HCT116 (cell line): ENCODE results near the gene TMEM178B. TPM values are rescaled to one million over a fixed set of nuclear protein-coding genes. Genes with fewer than 3 reads are reported as not detected.

ENCODE experiments used
- ATAC-seq: fragments of 200-7000 bp; cut with Tn5 transposase; 2 replicates; pipeline ENCODE4 v1.9.1; 2020; ENCODE audit warnings: mild to moderate bottlenecking, moderate library complexity
- BruUV-seq: library from RNA; stranded (reverse); fragments of 400-500 nt; replicated peaks from 2 replicates; lab custom pipeline; 2021; lab: Mats Ljungman, UMichigan
- CTCF ChIA-PET: fragments of 300-600 bp; sonication (Branson Sonifier 250); formaldehyde crosslinking; loops from one replicate; lab custom pipeline; 2021; ENCODE audit warnings: antibody characterized with exemption; lab: Charles Lee
- POLR2A ChIA-PET: fragments of 300-600, 350-600 bp; sonication (Branson Sonifier 250); formaldehyde crosslinking; loops from one replicate; lab custom pipeline; 2021; ENCODE audit warnings: antibody characterized with exemption; lab: Charles Lee
- RAD21 ChIA-PET, 2 experiments: fragments of 300-600 bp; sonication (Branson Sonifier 250); formaldehyde crosslinking; loops; one replicate each; lab custom pipeline; 2023; ENCODE audit warnings: low total read pairs in 2 of 2; ENCODE audit not compliant: uncharacterized antibody in 2 of 2, unreplicated experiment in 2 of 2, low non-redundant PET in 1 of 2; lab: Charles Lee
- DNase-seq: peaks from one replicate; pipeline ENCODE4 v3.0.0-alpha.2; 2010; ENCODE audit warnings: low read depth, low spot score
- H2AFZ ChIP-seq: fragments of 200-600 bp; shearing (Covaris generic), sonication (generic); 2 replicates; pipeline ENCODE4 v1.6.1; 2017; ENCODE audit warnings: low read depth, mixed run types, mixed read lengths, antibody characterized with exemption, low read length; ENCODE audit not compliant: poor library complexity, severe bottlenecking
- H3K27ac ChIP-seq: 2 replicates; pipeline ENCODE4 v1.5.1; 2012; ENCODE audit warnings: low read depth, low read length
- H3K27me3 ChIP-seq: fragments of 200-600 bp; sonication (generic); 2 replicates; pipeline ENCODE4 v1.6.1; 2016; ENCODE audit warnings: mixed run types, low read length, mixed read lengths; ENCODE audit not compliant: insufficient read depth
- H3K36me3 ChIP-seq, 2 experiments: fragments of 200-500 bp in 1 of 2; fragments of 200-600 bp in 1 of 2; sonication (Bioruptor generic) in 1 of 2; sonication (generic) in 1 of 2; 2 replicates each; pipeline versions ENCODE4 v1.5.1 to v1.6.1; 2014 to 2016; ENCODE audit warnings: low read length in 2 of 2, inconsistent platforms in 1 of 2, mixed read lengths in 1 of 2, mixed run types in 1 of 2; ENCODE audit not compliant: insufficient read depth in 2 of 2, control insufficient read depth in 1 of 2
- H3K4me1 ChIP-seq, 2 experiments: fragments of 200-600 bp in 1 of 2; sonication (generic) in 1 of 2; 2 replicates each; pipeline versions ENCODE4 v1.5.1 to v1.6.1; 2012 to 2017; ENCODE audit warnings: low read length in 2 of 2, inconsistent platforms in 1 of 2, mild to moderate bottlenecking in 1 of 2, mixed read lengths in 1 of 2, mixed run types in 1 of 2, moderate library complexity in 1 of 2; ENCODE audit not compliant: insufficient read depth in 2 of 2, control insufficient read depth in 1 of 2
- H3K4me2 ChIP-seq: fragments of 200-600 bp; sonication (generic); 2 replicates; pipeline ENCODE4 v1.6.1; 2017; ENCODE audit warnings: mixed run types, low read length, mixed read lengths
- H3K4me3 ChIP-seq, 2 experiments: fragments of 200-600 bp in 1 of 2; sonication (generic) in 1 of 2; replicated peaks in 1 of 2; 2 replicates each; pipeline ENCODE4 v1.5.1; 2011 to 2016; ENCODE audit warnings: low read length in 2 of 2, control low read depth in 1 of 2, low read depth in 1 of 2, mild to moderate bottlenecking in 1 of 2, mixed read lengths in 1 of 2, mixed run types in 1 of 2
- H3K79me2 ChIP-seq: fragments of 200-600 bp; sonication (generic); 2 replicates; pipeline ENCODE4 v1.6.1; 2017; ENCODE audit warnings: mild to moderate bottlenecking, mixed run types, low read length, moderate library complexity, mixed read lengths; ENCODE audit not compliant: insufficient read depth
- H3K9ac ChIP-seq: fragments of 200-600 bp; sonication (generic); 2 replicates; pipeline ENCODE4 v1.6.1; 2016; ENCODE audit warnings: low read length, mixed read lengths
- H3K9me2 ChIP-seq: fragments of 200-600 bp; sonication (generic), shearing (Covaris generic); 2 replicates; pipeline ENCODE4 v1.6.1; 2017; ENCODE audit warnings: mixed run types, mild to moderate bottlenecking, moderate library complexity; ENCODE audit not compliant: insufficient read depth
- H3K9me3 ChIP-seq, 2 experiments: fragments of 200-500 bp in 1 of 2; fragments of 200-600 bp in 1 of 2; sonication (Bioruptor generic) in 1 of 2; sonication (generic) in 1 of 2; 2 replicates each; pipeline ENCODE4 v1.6.1; 2014 to 2017; ENCODE audit warnings: low read length in 2 of 2, mixed read lengths in 2 of 2, inconsistent platforms in 1 of 2, low read depth in 1 of 2, mild to moderate bottlenecking in 1 of 2, mixed run types in 1 of 2, moderate library complexity in 1 of 2; ENCODE audit not compliant: control insufficient read depth in 1 of 2, insufficient read depth in 1 of 2
- H4K20me1 ChIP-seq: fragments of 200-600 bp; sonication (generic), shearing (Covaris generic); 2 replicates; pipeline ENCODE4 v1.6.1; 2017; ENCODE audit warnings: mixed run types, mild to moderate bottlenecking, moderate library complexity; ENCODE audit not compliant: insufficient read depth
- CEBPB ChIP-seq: IDR thresholded peaks from 2 replicates; pipeline ENCODE4 v1.6.1; 2012; ENCODE audit warnings: low read depth
- CTCF ChIP-seq, 3 experiments: fragments of 200-600 bp in 1 of 3; sonication (generic) in 1 of 3; IDR thresholded peaks in 2 of 3; conservative IDR thresholded peaks in 1 of 3; 2 replicates each; pipeline ENCODE4 v1.5.1; 2012 to 2017; ENCODE audit warnings: low read depth in 2 of 3, low read length in 2 of 3, antibody characterized with exemption in 1 of 3, borderline replicate concordance in 1 of 3, control low read depth in 1 of 3, mild to moderate bottlenecking in 1 of 3, mixed read lengths in 1 of 3, mixed run types in 1 of 3, moderate library complexity in 1 of 3; ENCODE audit not compliant: insufficient read depth in 1 of 3
- MAX ChIP-seq: IDR thresholded peaks from 2 replicates; pipeline ENCODE4 v1.6.1; 2012
- POLR2AphosphoS5 ChIP-seq: IDR thresholded peaks from 2 replicates; pipeline ENCODE4 v1.6.1; 2011; ENCODE audit warnings: mild to moderate bottlenecking, low read depth, low read length, moderate library complexity
- SIN3A ChIP-seq: IDR thresholded peaks from 2 replicates; pipeline ENCODE4 v1.6.1; 2012; ENCODE audit warnings: low read depth
- intact Hi-C: fragments of 100-400 bp; cut with micrococcal nuclease; formaldehyde crosslinking; loops from 2 replicates; pipeline ENCODE4 v1.10.0; 2022
- total RNA-seq: library from RNA; stranded (reverse); gene quantifications from one replicate; pipeline ENCODE4 v1.2.1, GENCODE V29; 2021; ENCODE audit not compliant: unreplicated experiment
- TF ChIP-seq, protein P1 (sequence below): IDR thresholded peaks from 2 replicates; pipeline ENCODE4 v1.6.1; 2012; ENCODE audit warnings: low read depth

TMEM178B gene
- total RNA-seq, 1 experiment from 2014 or later, result 0.02 TPM

- H3K9me2 ChIP-seq, result no peaks in the 10 kb centered on the region
- no peaks in the 10 kb centered on the region for H3K4me1 ChIP-seq
- H3K36me3 ChIP-seq, result no peaks in the 10 kb centered on the region
- DNase-seq (no peak), ATAC-seq (no peak)
- RAD21 ChIA-PET, result no interaction called here
- POLR2A ChIA-PET, result no interaction called here
- no peak overlapping the region for H3K9ac ChIP-seq
- H3K27me3 ChIP-seq, result peaks cover 26% of the 10 kb centered on the region
- no peaks in the 10 kb centered on the region for H3K9me3 ChIP-seq
- H3K27ac ChIP-seq, result no peak overlapping the region
- H3K4me3 ChIP-seq, result no peak overlapping the region
- H3K4me2 ChIP-seq, result no peak overlapping the region
- CTCF ChIA-PET, result no interaction called here
- H4K20me1 ChIP-seq, result no peaks in the 10 kb centered on the region
- no peak for TF ChIP-seq CTCF (IDR thresholded peaks at IDR 0.05 in 2 of 3, conservative IDR thresholded peaks at IDR 0.05 in 1 of 3; ENCODE audit: borderline replicate concordance in 1 of 3, insufficient read depth in 1 of 3, low read depth in 2 of 3, low read length in 2 of 3)
- no peak for TF ChIP-seq MAX
- TF ChIP-seq CEBPB, result no peak
- TF ChIP-seq POLR2AphosphoS5, result no peak
- no peak for TF ChIP-seq SIN3A
- TF ChIP-seq, protein P1, sequence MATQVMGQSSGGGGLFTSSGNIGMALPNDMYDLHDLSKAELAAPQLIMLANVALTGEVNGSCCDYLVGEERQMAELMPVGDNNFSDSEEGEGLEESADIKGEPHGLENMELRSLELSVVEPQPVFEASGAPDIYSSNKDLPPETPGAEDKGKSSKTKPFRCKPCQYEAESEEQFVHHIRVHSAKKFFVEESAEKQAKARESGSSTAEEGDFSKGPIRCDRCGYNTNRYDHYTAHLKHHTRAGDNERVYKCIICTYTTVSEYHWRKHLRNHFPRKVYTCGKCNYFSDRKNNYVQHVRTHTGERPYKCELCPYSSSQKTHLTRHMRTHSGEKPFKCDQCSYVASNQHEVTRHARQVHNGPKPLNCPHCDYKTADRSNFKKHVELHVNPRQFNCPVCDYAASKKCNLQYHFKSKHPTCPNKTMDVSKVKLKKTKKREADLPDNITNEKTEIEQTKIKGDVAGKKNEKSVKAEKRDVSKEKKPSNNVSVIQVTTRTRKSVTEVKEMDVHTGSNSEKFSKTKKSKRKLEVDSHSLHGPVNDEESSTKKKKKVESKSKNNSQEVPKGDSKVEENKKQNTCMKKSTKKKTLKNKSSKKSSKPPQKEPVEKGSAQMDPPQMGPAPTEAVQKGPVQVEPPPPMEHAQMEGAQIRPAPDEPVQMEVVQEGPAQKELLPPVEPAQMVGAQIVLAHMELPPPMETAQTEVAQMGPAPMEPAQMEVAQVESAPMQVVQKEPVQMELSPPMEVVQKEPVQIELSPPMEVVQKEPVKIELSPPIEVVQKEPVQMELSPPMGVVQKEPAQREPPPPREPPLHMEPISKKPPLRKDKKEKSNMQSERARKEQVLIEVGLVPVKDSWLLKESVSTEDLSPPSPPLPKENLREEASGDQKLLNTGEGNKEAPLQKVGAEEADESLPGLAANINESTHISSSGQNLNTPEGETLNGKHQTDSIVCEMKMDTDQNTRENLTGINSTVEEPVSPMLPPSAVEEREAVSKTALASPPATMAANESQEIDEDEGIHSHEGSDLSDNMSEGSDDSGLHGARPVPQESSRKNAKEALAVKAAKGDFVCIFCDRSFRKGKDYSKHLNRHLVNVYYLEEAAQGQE, result no peak
- no peak overlapping the region for H2AFZ ChIP-seq
- no peaks in the 10 kb centered on the region for H3K79me2 ChIP-seq
- no TSS peak for BruUV-seq
- intact Hi-C loops, result no loop called here
Observed at GRCh38 chr7:141181812-141182211, 107.9 kb downstream of the TMEM178B start.
